Measurements from ENCODE around the gene FAM234B.

Gene FAM234B

GRCh38 chr12:13088496-13088895 lies 44.3 kb downstream of the FAM234B start:
- no peak overlapping the region for H2AFZ ChIP-seq (ENCODE audit: low read depth)
- no peak for TF ChIP-seq CTCF (conservative IDR thresholded peaks at IDR 0.05; ENCODE audit: low read depth, low read length)
- no peaks in the 10 kb centered on the region for H3K27me3 ChIP-seq (ENCODE audit: insufficient read depth, low read depth)
- peaks cover 6% of the 10 kb centered on the region for H3K4me1 ChIP-seq (ENCODE audit: low read depth, poor library complexity, severe bottlenecking)
- H3K27ac ChIP-seq: no peak overlapping the region
- no peaks in the 10 kb centered on the region for H4K20me1 ChIP-seq (ENCODE audit: insufficient read depth)
- no peak overlapping the region for H3K4me2 ChIP-seq
- H3K9ac ChIP-seq: no peak overlapping the region
- no peak overlapping the region for H3K4me3 ChIP-seq (IDR thresholded peaks at IDR 0.05; ENCODE audit: insufficient read depth, low read depth, low read length)
- H3K36me3 ChIP-seq (ENCODE audit: insufficient read depth): no peaks in the 10 kb centered on the region
- no peaks in the 10 kb centered on the region for H3K79me2 ChIP-seq (ENCODE audit: insufficient read depth, low read depth)

- no peaks in the 10 kb centered on the region for H4K20me1 ChIP-seq (ENCODE audit: insufficient read depth)
- no peak for TF ChIP-seq CTCF (conservative IDR thresholded peaks at IDR 0.05; ENCODE audit: low read depth, low read length)
- no peak overlapping the region for H3K4me2 ChIP-seq
- no peak overlapping the region for H3K4me3 ChIP-seq (IDR thresholded peaks at IDR 0.05; ENCODE audit: insufficient read depth, low read depth, low read length)
- no peak overlapping the region for H3K27ac ChIP-seq
- no peak overlapping the region for H3K9ac ChIP-seq
- H2AFZ ChIP-seq (ENCODE audit: low read depth): no peak overlapping the region
- no peaks in the 10 kb centered on the region for H3K79me2 ChIP-seq (ENCODE audit: insufficient read depth, low read depth)
- H3K4me1 ChIP-seq (ENCODE audit: low read depth, poor library complexity, severe bottlenecking): peaks cover 5% of the 10 kb centered on the region
- H3K27me3 ChIP-seq (ENCODE audit: insufficient read depth, low read depth): no peaks in the 10 kb centered on the region
- H3K36me3 ChIP-seq (ENCODE audit: insufficient read depth): no peaks in the 10 kb centered on the region
Measured at GRCh38 chr12:13090054-13090453, 45.9 kb downstream of the FAM234B start.

GRCh38 chr12:13091832-13092231 lies 47.7 kb downstream of the FAM234B start:
- Histone ChIP-seq H4K20me1 (ENCODE audit: insufficient read depth) (no peaks in the 10 kb centered on the region), H3K36me3 (ENCODE audit: insufficient read depth) (no peaks in the 10 kb centered on the region), H3K27ac (no peak overlapping the region), H3K4me3 (IDR thresholded peaks at IDR 0.05; ENCODE audit: insufficient read depth, low read depth, low read length) (no peak overlapping the region), H3K79me2 (ENCODE audit: insufficient read depth, low read depth) (no peaks in the 10 kb centered on the region), H2AFZ (ENCODE audit: low read depth) (no peak overlapping the region), H3K9ac (no peak overlapping the region), H3K4me1 (ENCODE audit: low read depth, poor library complexity, severe bottlenecking) (no peaks in the 10 kb centered on the region), H3K4me2 (no peak overlapping the region), H3K27me3 (ENCODE audit: insufficient read depth, low read depth) (no peaks in the 10 kb centered on the region)
- no peak for TF ChIP-seq CTCF (conservative IDR thresholded peaks at IDR 0.05; ENCODE audit: low read depth, low read length)

- H3K27ac ChIP-seq: no peak overlapping the region
- no peaks in the 10 kb centered on the region for H3K36me3 ChIP-seq (ENCODE audit: insufficient read depth)
- no peak overlapping the region for H3K9ac ChIP-seq
- no peaks in the 10 kb centered on the region for H3K27me3 ChIP-seq (ENCODE audit: insufficient read depth, low read depth)
- H3K4me1 ChIP-seq (ENCODE audit: low read depth, poor library complexity, severe bottlenecking): peaks cover 14% of the 10 kb centered on the region
- TF ChIP-seq CTCF (conservative IDR thresholded peaks at IDR 0.05; ENCODE audit: low read depth, low read length): no peak
- H3K79me2 ChIP-seq (ENCODE audit: insufficient read depth, low read depth): no peaks in the 10 kb centered on the region
- H3K4me2 ChIP-seq: no peak overlapping the region
- no peak overlapping the region for H3K4me3 ChIP-seq (IDR thresholded peaks at IDR 0.05; ENCODE audit: insufficient read depth, low read depth, low read length)
- H4K20me1 ChIP-seq (ENCODE audit: insufficient read depth): no peaks in the 10 kb centered on the region
- H2AFZ ChIP-seq (ENCODE audit: low read depth): no peak overlapping the region
Measured at GRCh38 chr12:13093191-13093847, 49.1 kb downstream of the FAM234B start.
